GM12801 (cell line): ENCODE measurements around the gene TOP1.

Source experiments
- TF ChIP-seq, protein P1 (sequence below): IDR thresholded peaks from one replicate; pipeline ENCODE4 v1.5.1; 2011; ENCODE audit warnings: control low read depth; ENCODE audit not compliant: insufficient read length; ENCODE audit errors: extremely low read depth

The TOP1 gene

DNA sequence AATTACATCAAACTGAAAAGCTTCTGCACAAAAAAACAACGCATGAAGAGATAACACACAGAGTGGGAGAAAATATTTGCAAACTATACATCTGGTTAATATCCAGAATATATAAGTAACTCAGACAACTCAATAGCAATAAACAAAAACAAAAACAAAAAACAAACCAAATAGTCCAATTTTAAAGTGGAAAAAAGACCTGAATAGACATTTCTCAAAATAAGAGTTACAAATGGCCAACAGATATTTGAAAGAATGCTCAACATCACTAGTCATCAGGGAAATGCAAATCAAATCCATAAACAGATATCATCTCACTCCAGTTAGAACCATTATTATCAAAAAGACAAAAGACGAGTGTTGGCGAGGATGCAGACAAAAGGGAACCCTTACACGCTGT lies 28.8 kb upstream of the TOP1 start:
- TF ChIP-seq, protein P1, sequence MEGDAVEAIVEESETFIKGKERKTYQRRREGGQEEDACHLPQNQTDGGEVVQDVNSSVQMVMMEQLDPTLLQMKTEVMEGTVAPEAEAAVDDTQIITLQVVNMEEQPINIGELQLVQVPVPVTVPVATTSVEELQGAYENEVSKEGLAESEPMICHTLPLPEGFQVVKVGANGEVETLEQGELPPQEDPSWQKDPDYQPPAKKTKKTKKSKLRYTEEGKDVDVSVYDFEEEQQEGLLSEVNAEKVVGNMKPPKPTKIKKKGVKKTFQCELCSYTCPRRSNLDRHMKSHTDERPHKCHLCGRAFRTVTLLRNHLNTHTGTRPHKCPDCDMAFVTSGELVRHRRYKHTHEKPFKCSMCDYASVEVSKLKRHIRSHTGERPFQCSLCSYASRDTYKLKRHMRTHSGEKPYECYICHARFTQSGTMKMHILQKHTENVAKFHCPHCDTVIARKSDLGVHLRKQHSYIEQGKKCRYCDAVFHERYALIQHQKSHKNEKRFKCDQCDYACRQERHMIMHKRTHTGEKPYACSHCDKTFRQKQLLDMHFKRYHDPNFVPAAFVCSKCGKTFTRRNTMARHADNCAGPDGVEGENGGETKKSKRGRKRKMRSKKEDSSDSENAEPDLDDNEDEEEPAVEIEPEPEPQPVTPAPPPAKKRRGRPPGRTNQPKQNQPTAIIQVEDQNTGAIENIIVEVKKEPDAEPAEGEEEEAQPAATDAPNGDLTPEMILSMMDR, result no peak

DNA sequence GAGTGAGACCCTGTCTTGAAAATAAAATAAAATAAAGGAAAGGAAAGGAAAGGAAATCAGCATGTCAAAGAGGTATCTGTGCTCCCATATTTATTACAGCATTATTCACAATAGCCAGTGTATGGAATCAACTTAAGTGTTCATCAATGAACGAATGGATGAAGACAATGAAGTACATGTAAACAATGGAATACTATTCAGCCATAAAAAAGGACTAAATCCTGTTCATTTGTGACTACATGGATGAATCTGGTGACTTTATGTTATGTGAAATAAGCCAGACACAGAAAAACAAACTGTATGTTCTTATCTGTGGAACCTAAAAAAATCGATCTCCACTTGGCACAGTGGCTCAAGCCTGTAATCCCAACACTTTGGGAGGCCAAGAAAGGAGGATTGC lies 28.0 kb upstream of the TOP1 start:
- TF ChIP-seq, protein P1, result no peak

DNA sequence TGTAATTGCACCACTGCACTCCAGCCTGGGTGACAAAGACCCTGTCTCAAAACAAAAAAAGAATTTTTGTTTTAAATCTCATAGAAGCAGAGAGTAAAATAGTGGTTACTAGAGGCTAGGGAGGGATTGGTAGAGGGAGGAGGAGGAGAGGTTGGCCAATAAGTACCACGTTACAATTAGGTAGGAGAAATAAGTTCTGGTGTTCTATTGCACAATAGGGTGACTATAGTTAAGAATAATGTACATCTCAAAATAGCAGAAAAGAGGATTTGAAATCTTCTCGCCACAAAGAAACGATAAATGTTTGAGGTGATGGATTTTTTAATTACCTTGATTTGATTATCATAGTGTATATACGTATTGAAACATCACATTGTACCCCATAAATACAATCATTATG lies 27.1 kb upstream of the TOP1 start:
- TF ChIP-seq, protein P1, result no peak

DNA sequence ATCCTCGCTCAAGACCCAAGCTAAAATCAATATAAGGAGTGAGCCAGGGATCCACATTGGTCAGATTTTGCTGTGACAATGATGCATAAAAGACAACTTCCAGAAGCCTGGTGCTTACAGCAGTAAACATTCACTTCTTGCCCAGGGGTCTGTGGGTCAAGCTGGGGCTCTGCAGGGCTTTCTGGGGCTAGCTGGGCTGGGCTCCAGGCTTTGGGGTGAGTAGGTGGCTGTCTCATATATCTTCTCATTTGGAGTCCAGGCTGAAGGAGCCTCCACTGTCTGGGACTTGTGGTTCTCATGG lies 25.8 kb upstream of the TOP1 start:
- TF ChIP-seq, protein P1, result no peak

DNA sequence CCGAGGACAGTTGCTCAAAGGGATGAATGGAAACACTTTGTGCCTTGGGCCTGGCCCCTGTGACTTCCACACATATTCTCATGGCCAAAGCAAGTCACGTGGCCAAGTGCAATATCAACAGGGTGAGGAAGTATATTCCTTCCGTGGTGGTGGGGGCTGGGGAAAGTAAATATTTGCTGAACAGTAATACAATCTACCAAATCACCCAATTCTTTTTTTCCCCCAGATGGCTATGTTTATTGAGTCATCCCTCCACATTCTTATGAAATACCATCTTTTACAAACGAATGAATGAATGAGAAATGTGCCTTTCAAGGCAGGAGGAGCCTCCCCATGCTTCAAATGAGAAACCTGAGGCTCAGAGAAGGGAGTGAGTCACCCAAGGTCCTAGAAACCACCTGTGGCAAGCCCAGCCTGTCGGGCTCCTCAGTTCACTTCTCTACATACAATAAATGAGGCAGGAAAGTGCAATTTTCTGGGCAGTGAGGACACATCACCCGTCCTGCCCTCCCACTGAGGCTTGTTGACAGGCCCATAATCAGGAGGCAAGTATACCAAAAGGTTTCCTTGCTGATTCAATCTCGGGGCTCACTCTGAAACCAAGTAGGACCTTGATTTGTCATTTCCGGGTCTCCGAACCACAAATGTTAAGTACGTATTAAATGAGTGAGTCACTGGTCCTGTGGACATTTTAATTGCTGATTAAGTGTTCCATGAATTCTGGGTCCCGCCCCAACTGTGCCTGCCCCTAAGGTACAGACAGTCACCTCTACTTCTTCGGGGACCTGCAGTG lies 25.3 kb upstream of the TOP1 start:
- TF ChIP-seq, protein P1, result no peak

DNA sequence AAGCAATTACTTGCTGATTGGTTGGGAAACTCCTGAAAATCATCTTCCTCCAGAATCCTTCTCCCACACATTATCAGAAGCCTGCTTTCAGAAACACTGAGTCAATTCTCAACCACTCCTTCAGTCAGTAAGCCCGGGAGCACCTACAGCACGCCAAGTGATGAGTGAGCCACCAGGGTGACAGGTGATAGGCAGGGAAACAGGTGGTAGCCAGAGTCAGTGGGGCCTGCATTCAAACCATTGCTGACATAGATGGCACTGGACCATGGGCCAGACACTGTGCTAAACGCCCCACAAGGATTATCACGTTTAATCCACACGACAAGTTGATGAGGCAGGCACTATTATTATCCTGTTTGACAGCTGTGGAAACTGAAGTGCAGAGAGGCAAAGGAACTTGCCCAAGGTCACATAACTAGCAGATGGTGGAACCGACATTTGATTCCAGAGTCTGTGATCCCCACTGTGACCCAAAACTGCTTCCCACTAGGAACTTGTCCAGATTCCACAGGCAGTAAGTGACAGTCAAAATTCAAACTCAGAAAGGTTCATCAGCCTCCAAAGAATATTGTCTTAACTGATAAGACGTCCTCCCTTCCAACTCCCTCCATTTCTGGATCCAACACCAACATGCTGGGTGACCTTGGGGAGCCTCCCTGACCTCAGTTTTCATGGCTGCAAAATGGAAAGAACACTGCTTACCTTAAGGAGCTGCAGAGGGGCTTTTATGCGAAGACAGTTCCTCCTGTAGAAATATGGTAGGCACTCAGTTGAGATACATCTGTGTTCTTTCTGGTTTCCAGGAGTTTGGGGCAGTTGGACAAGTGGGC lies 23.9 kb upstream of the TOP1 start:
- TF ChIP-seq, protein P1, result no peak

DNA sequence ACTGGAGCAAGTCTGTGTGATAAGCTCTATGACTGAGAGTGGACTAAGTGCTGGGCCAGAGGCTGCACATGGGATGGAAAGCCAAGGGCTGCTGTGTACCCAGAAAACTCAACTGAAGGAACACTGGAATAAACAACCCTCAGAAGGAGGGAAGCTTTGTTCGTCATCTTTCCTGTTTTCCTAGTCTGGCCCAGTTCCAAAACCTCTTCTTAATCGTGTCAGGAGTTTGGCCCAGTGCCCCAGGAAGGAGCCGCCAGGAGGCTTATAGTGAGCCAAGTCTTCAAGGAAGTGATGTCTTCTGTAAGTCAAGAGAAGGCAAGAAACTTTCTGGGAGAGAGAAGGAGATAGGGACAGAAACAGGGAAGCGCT lies 23.3 kb upstream of the TOP1 start:
- TF ChIP-seq, protein P1, result no peak
